Calu3 (cell line): ENCODE data around the gene SYNPO. TPM values are rescaled to one million over a fixed set of nuclear protein-coding genes. Genes with fewer than 3 reads are reported as not detected.

Experiments used
- BruUV-seq: library from RNA; stranded (reverse); fragments of 400-500 nt; replicated peaks from 2 replicates; lab custom pipeline; 2021; lab: Mats Ljungman, UMichigan
- CTCF ChIA-PET: fragments of 300-600 bp; sonication (Branson Sonifier 250); formaldehyde crosslinking; loops from one replicate; lab custom pipeline; 2022; ENCODE audit warnings: antibody characterized with exemption; lab: Charles Lee
- DNase-seq: peaks from one replicate; pipeline ENCODE4 v3.0.0; 2022
- H3K27ac Mint-ChIP-seq: one replicate; pipeline ENCODE4 v1.8.0; 2022; ENCODE audit warnings: mixed read lengths; ENCODE audit not compliant: unreplicated experiment
- H3K27me3 Mint-ChIP-seq: one replicate; pipeline ENCODE4 v1.8.0; 2022; ENCODE audit warnings: mixed read lengths; ENCODE audit not compliant: unreplicated experiment
- H3K36me3 Mint-ChIP-seq: one replicate; pipeline ENCODE4 v1.8.0; 2022; ENCODE audit warnings: mild to moderate bottlenecking, moderate library complexity, mixed read lengths; ENCODE audit not compliant: insufficient read depth, unreplicated experiment
- H3K4me1 Mint-ChIP-seq: one replicate; pipeline ENCODE4 v1.8.0; 2022; ENCODE audit warnings: mild to moderate bottlenecking, low read depth, mixed read lengths; ENCODE audit not compliant: unreplicated experiment
- H3K4me3 Mint-ChIP-seq: one replicate; pipeline ENCODE4 v1.8.0; 2022; ENCODE audit warnings: mild to moderate bottlenecking, low read depth, moderate library complexity, mixed read lengths; ENCODE audit not compliant: unreplicated experiment
- H3K9me3 Mint-ChIP-seq: one replicate; pipeline ENCODE4 v1.8.0; 2022; ENCODE audit warnings: low read depth, mixed read lengths; ENCODE audit not compliant: unreplicated experiment
- intact Hi-C: fragments of 100-400 bp; cut with micrococcal nuclease; formaldehyde crosslinking; loops from one replicate; pipeline ENCODE4 v1.10.0; 2022; ENCODE audit not compliant: unreplicated experiment
- total RNA-seq: library from RNA; stranded (reverse); gene quantifications from 2 replicates; pipeline ENCODE4 v1.2.3, GENCODE V29; 2022
- TF ChIP-seq, protein P1 (sequence below): fragments of 200-600 bp; IDR thresholded peaks from one replicate; pipeline ENCODE4 v1.8.0; 2022; ENCODE audit warnings: antibody characterized with exemption; ENCODE audit not compliant: unreplicated experiment

The SYNPO gene
- total RNA-seq, 1 experiment from 2014 or later, result 0.92 TPM

DNA sequence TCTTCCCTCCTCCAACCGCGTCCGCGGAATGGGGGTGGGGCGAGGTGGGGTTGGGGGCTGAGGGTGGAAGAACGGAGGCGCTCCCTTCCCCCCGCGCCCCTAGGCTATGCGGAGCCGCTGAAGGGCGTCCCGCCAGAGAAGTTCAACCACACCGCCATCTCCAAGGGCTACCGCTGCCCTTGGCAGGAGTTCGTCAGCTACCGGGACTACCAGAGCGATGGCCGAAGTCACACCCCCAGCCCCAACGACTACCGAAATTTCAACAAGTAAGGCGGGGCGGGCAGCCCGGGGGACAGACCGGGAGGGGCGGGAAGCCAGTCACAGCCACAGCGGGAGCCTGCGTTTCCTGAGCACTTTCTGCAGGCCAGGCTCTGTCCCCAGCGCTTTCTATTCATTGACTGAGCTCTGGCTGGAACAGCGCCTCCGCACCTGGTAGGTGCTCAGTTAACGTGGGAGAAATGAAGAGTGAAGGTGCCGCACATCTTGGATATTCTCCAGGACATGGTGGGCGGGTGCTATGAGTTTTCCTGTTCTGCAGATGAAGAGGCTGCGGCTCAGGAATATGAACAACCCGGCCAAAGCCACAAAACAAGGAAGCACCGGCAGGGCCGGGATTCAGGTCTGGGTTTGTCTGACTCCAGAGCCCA, 31.9 kb downstream of the SYNPO start:
- peak overlapping the region; percentile 69 for H3K4me3 Mint-ChIP-seq

DNA sequence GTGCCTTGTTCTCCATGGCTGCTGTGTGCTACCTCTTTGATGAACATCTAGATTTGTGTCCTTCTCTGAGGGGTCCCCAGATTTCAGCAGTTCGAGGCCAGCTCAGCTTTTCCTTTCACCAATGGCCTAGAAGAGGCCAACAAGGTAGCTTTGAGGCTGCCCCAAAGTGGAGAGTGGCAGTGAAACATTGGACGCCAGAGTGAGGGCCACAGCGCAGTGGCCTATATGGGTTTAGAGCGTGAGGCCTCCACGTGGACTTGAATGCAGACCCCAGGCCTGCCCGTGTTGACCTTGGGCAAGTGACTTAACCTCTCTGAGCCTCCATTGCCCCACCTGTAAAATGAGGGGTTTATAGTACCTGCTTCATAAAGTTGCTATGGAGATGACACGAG, 32.4 kb downstream of the SYNPO start:
- Mint-ChIP-seq H3K4me3 (peak overlapping the region; percentile 69), H3K36me3 (no peaks in the 10 kb centered on the region), H3K27me3 (peaks cover 21% of the 10 kb centered on the region), H3K9me3 (no peaks in the 10 kb centered on the region), H3K4me1 (no peaks in the 10 kb centered on the region), H3K27ac (no peak overlapping the region)
- BruUV-seq, result no TSS peak
- TF ChIP-seq, protein P1, sequence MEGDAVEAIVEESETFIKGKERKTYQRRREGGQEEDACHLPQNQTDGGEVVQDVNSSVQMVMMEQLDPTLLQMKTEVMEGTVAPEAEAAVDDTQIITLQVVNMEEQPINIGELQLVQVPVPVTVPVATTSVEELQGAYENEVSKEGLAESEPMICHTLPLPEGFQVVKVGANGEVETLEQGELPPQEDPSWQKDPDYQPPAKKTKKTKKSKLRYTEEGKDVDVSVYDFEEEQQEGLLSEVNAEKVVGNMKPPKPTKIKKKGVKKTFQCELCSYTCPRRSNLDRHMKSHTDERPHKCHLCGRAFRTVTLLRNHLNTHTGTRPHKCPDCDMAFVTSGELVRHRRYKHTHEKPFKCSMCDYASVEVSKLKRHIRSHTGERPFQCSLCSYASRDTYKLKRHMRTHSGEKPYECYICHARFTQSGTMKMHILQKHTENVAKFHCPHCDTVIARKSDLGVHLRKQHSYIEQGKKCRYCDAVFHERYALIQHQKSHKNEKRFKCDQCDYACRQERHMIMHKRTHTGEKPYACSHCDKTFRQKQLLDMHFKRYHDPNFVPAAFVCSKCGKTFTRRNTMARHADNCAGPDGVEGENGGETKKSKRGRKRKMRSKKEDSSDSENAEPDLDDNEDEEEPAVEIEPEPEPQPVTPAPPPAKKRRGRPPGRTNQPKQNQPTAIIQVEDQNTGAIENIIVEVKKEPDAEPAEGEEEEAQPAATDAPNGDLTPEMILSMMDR, result no peak
- CTCF ChIA-PET, result interaction anchor here (1.9 kb wide), 1 partner anchor 28 kb away, joined by 5 read pairs; the partner anchor contains the start of gene RBM22
- no peak for DNase-seq
- intact Hi-C loops, result no loop called here

More for the DNA sequence above, 31.9 kb downstream of the SYNPO start:
- TF ChIP-seq, protein P1, result no peak
- Mint-ChIP-seq H3K4me1 (no peaks in the 10 kb centered on the region), H3K27me3 (peaks cover 21% of the 10 kb centered on the region), H3K27ac (no peak overlapping the region), H3K36me3 (no peaks in the 10 kb centered on the region), H3K9me3 (no peaks in the 10 kb centered on the region)
- CTCF ChIA-PET, result interaction anchor here (1.9 kb wide), 1 partner anchor 29 kb away, joined by 5 read pairs; the partner anchor contains the start of gene RBM22
- DNase-seq, result peak; percentile 38
- intact Hi-C loops, result no loop called here
- no TSS peak for BruUV-seq

DNA sequence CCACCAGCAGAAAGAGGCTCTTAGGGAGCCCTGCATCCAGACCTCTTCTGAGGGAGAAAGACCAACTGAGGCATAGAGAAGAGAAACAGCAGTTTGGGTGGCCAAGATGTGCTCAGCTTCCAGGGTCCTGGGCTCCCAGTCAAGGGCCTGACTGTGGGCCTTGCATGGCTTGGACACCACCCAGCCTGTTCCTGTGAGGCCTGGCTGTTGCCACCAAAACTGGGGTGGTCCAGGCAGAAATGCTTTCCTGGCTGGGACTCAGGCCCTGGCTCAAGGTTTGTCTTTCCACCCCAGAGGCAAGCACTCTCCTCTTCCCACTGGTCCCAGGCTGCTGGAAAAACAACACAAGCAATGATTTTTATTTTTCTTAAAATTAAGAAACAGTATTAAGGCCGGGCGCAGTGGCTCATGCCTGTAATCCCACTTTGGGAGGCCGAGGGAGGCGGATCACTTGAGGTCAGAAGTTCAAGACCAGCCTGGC, 33.9 kb downstream of the SYNPO start:
- no peak for DNase-seq
- no peaks in the 10 kb centered on the region for H3K4me1 Mint-ChIP-seq
- no peak overlapping the region for H3K4me3 Mint-ChIP-seq
- H3K27ac Mint-ChIP-seq, result no peak overlapping the region
- H3K27me3 Mint-ChIP-seq, result peaks cover 21% of the 10 kb centered on the region
- BruUV-seq, result no TSS peak
- CTCF ChIA-PET, result no interaction called here
- H3K36me3 Mint-ChIP-seq, result no peaks in the 10 kb centered on the region
- no peaks in the 10 kb centered on the region for H3K9me3 Mint-ChIP-seq
- TF ChIP-seq, protein P1, result no peak
- intact Hi-C loops, result no loop called here

DNA sequence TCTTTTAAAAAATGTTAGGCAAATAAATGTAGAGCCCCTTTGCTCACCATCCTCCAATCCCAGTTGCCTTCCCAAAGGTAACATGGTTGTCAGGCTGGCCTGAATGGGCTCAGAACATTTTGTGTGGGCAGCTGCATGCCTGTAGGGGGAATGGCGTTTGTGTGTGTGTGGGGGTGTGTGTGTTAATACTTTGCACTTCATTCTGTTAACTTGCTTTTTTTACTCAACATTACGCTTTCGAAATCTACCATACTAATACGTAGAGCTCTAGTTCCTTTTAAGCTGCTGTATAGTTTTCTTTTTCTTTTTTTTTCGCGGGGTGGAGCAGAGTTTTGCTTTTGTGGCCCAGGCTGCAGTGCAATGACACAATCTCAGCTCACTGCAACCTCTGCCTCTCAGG, 34.6 kb downstream of the SYNPO start:
- Mint-ChIP-seq H3K27ac (no peak overlapping the region), H3K36me3 (no peaks in the 10 kb centered on the region), H3K4me1 (no peaks in the 10 kb centered on the region), H3K9me3 (no peaks in the 10 kb centered on the region), H3K4me3 (no peak overlapping the region), H3K27me3 (peaks cover 14% of the 10 kb centered on the region)
- CTCF ChIA-PET, result no interaction called here
- TF ChIP-seq, protein P1, result no peak
- no TSS peak for BruUV-seq
- intact Hi-C loops, result no loop called here
- DNase-seq, result no peak
